ENCODE data around the gene TRIM62. TPM values are rescaled to one million over a fixed set of nuclear protein-coding genes. Genes with fewer than 3 reads are reported as not detected.

Gene TRIM62
- polyA plus RNA-seq, 1 experiment = 5.2 TPM

DNA sequence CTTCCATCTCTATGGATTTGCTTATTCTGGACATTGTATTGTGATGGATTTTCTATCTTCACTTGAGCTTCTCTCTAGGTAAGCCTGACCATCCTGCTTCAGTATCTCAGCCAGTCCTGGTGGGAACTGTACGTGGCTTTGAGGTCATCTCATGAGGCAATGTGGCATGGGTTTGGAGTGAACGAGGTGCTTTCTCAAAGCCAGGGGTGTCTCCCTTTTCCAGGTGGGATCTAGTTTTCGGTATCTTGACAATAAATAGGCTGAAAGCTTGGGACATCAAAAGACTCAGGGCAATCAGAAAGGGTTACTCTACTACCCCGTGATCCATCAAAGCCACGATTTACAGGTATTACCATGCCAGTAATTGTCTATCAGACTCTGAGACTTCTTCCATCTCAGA is 60.1 kb downstream of the TRIM62 start:
- Histone ChIP-seq H3K4me3 (ENCODE audit: low read depth, low read length) (no peak overlapping the region), H3K36me3 (ENCODE audit: control insufficient read depth, insufficient read depth, low read length) (no peaks in the 10 kb centered on the region), H3K27me3 (ENCODE audit: control insufficient read depth, insufficient read depth, low read length) (no peaks in the 10 kb centered on the region)
- POLR2A ChIA-PET = no interaction called here
- TF ChIP-seq, protein P1, sequence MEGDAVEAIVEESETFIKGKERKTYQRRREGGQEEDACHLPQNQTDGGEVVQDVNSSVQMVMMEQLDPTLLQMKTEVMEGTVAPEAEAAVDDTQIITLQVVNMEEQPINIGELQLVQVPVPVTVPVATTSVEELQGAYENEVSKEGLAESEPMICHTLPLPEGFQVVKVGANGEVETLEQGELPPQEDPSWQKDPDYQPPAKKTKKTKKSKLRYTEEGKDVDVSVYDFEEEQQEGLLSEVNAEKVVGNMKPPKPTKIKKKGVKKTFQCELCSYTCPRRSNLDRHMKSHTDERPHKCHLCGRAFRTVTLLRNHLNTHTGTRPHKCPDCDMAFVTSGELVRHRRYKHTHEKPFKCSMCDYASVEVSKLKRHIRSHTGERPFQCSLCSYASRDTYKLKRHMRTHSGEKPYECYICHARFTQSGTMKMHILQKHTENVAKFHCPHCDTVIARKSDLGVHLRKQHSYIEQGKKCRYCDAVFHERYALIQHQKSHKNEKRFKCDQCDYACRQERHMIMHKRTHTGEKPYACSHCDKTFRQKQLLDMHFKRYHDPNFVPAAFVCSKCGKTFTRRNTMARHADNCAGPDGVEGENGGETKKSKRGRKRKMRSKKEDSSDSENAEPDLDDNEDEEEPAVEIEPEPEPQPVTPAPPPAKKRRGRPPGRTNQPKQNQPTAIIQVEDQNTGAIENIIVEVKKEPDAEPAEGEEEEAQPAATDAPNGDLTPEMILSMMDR (IDR thresholded peaks at IDR 0.05; ENCODE audit: insufficient read depth, low read depth, low read length) = no peak
- CTCF ChIA-PET = interaction anchor here (0.6 to 1.2 kb wide), 2 partner anchors 19 to 277 kb away, joined by 3 read pairs; no protein-coding TSS in a partner anchor
- DNase-seq (ENCODE audit: low read depth) = no peak

DNA sequence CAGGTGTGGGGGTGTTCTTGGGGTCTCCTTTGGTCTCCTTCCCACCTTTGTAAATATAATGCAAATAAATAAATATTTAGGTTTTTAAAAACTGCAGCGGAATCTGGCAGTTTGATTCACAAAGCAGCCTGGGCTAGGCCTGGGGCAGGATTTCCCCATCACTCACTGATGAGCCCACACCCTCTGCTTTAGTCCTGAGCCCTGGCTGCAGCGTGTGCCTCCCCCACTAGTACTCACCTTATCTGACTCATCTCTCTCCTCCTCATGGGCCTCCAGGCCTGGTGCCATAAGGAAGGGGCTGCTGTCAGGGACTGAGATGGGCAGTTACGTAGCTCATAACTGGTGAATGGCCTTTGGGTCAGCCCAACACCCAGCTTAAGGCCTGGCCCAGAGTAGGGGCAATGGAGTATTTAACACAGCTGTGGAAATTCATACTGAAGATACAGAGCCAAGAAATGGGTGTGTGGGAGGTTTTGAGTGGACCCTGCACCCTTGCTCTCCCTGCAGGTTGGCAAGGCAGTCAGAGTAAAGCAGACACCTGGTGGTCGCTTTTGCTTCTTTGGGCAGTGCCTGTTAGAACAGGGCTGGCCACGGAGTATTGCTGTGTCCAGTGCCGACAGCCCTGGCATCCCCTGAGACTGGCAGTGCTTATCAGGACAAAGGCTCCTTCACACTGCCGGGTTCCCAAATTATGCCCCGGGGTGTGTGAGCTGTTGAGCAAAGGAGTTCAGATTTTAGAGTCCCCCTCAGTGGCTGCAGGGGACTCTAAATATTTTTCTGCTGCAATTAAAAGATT is 61.2 kb downstream of the TRIM62 start:
- no peak overlapping the region for H3K4me3 ChIP-seq (ENCODE audit: low read depth, low read length)
- ChIA-PET CTCF (interaction anchor here (0.7 to 1.5 kb wide), 4 partner anchors 12 to 254 kb away, joined by 3 read pairs; no protein-coding TSS in a partner anchor), POLR2A (no interaction called here)
- H3K36me3 ChIP-seq (ENCODE audit: control insufficient read depth, insufficient read depth, low read length) = no peaks in the 10 kb centered on the region
- DNase-seq (ENCODE audit: low read depth) = no peak
- TF ChIP-seq, protein P1 (IDR thresholded peaks at IDR 0.05; ENCODE audit: insufficient read depth, low read depth, low read length) = no peak
- H3K27me3 ChIP-seq (ENCODE audit: control insufficient read depth, insufficient read depth, low read length) = no peaks in the 10 kb centered on the region

DNA sequence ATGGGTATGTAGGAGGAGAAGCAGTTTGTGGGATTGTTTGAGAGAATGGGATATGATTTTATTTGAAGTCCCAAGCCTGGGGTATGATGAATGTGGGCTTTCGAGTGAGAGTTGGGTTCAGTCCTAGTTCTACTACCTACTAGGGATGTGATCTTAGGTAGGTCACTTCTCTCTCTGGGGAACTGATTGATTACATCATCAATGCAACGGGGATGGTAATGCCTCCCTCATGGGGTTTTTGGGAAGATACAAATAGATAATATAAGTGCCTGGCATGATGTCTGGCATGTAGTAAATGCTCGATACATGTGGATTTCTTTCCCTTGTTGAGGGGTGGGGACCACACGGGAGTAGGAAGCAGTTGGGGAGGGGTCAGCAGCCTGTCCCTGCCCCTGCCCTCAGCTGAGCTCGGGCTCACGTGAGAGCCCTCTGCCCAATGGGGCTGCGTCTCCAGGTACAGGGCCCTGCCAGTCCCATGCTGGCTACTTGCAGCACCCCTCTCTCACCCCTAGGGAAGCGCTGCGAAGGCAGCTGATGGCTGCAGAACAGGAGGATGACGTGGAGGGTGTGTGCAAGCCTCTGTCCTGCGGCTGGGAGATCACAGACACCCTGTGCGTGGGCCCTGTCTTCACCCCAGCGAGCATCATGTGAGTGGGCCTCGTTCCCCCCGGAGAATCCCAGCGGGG is 62.2 kb downstream of the TRIM62 start:
- DNase-seq (ENCODE audit: low read depth) = no peak
- Histone ChIP-seq H3K27me3 (ENCODE audit: control insufficient read depth, insufficient read depth, low read length) (no peaks in the 10 kb centered on the region), H3K4me3 (ENCODE audit: low read depth, low read length) (no peak overlapping the region), H3K36me3 (ENCODE audit: control insufficient read depth, insufficient read depth, low read length) (no peaks in the 10 kb centered on the region)
- TF ChIP-seq, protein P1 (IDR thresholded peaks at IDR 0.05; ENCODE audit: insufficient read depth, low read depth, low read length) = peak; percentile 13; the same call in 1 of the 2 replicates
- POLR2A ChIA-PET = no interaction called here
- CTCF ChIA-PET = interaction anchor here (1.0 to 1.7 kb wide), 5 partner anchors 7 to 33 kb away, joined by 3 to 5 read pairs (median 3); no protein-coding TSS in a partner anchor

DNA sequence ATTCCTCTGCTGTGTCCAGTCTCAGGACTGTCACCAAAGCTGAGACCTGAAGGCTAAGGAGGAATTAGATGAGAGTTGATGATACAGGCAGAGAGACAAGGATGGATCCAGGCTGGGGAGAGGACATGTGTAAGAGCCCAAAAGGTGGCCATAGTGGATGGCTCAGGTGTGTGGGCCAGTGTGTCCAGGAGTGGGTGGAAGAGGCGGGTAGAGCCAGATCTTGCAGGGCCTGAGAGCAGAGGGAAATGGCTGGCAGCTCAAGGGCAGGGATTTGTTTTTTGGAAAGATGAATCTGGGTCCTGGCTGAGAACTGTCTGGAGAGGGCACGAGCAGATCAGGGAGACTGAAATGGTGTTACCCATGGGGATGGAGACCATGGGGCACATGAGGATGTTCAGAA is 62.8 kb downstream of the TRIM62 start:
- ChIA-PET POLR2A (no interaction called here), CTCF (interaction anchor here (1.0 to 1.7 kb wide), 4 partner anchors 8 to 33 kb away, joined by 3 to 5 read pairs (median 3); no protein-coding TSS in a partner anchor)
- DNase-seq (ENCODE audit: low read depth) = no peak
- no peaks in the 10 kb centered on the region for H3K36me3 ChIP-seq (ENCODE audit: control insufficient read depth, insufficient read depth, low read length)
- H3K27me3 ChIP-seq (ENCODE audit: control insufficient read depth, insufficient read depth, low read length) = no peaks in the 10 kb centered on the region
- TF ChIP-seq, protein P1 (IDR thresholded peaks at IDR 0.05; ENCODE audit: insufficient read depth, low read depth, low read length) = no peak
- no peak overlapping the region for H3K4me3 ChIP-seq (ENCODE audit: low read depth, low read length)

DNA sequence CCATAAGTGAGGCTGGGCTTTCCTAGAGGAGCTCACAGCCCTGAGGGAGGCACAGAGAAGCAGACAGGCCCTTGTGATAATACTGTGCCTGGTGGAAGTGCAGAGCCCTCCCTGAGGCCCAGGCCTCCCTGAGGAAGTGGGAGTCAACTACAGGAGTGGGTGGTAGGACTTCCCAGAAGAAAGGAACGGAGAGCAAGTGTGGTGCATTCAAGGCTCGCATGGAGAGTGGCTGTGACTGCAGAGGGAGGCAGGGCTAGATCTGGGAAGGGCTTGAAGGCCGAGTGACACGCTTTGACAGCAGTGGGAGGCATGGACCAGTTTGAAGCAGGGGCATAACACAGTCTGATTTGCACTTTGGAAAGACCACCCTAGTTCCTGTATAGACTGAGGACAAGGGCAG is 63.6 kb downstream of the TRIM62 start:
- ChIA-PET CTCF (interaction anchor here (1.0 to 1.7 kb wide), 3 partner anchors 9 to 32 kb away, joined by 3 to 5 read pairs (median 3); no protein-coding TSS in a partner anchor), POLR2A (no interaction called here)
- DNase-seq (ENCODE audit: low read depth) = no peak
- Histone ChIP-seq H3K4me3 (ENCODE audit: low read depth, low read length) (no peak overlapping the region), H3K36me3 (ENCODE audit: control insufficient read depth, insufficient read depth, low read length) (no peaks in the 10 kb centered on the region), H3K27me3 (ENCODE audit: control insufficient read depth, insufficient read depth, low read length) (no peaks in the 10 kb centered on the region)
- TF ChIP-seq, protein P1 (IDR thresholded peaks at IDR 0.05; ENCODE audit: insufficient read depth, low read depth, low read length) = no peak

Data from BJ (cell line).